Sigmoid colon (tissue), 7 donors: Measurements from ENCODE around the gene S100A14. TPM values are rescaled to one million over a fixed set of nuclear protein-coding genes. Genes with fewer than 3 reads are reported as not detected.

Source experiments
- DNase-seq: peaks from one replicate; pipeline ENCODE4 v3.0.0-alpha.2; 2019
- H3K27ac ChIP-seq, 4 donors: fragments of 200-600 bp; sonication (generic); one replicate each; pipeline ENCODE4 v1.5.1; 2016 to 2019; ENCODE audit warnings: mild to moderate bottlenecking in 1 of 4
- H3K27me3 ChIP-seq, 3 donors: fragments of 200-600 bp; sonication (generic); one replicate each; pipeline ENCODE4 v1.5.1; 2019; ENCODE audit warnings: mild to moderate bottlenecking in 1 of 3
- H3K36me3 ChIP-seq, 4 donors: fragments of 200-600 bp; sonication (generic); one replicate each; pipeline ENCODE4 v1.5.1; 2016 to 2019
- H3K4me1 ChIP-seq, 4 donors: fragments of 200-600 bp; sonication (generic); one replicate each; pipeline ENCODE4 v1.5.1; 2017 to 2019
- H3K4me3 ChIP-seq, 4 donors: fragments of 200-600 bp; sonication (generic); one replicate each; pipeline ENCODE4 v1.5.1; 2017 to 2019; ENCODE audit warnings: mild to moderate bottlenecking in 2 of 4, moderate library complexity in 1 of 4
- H3K9me3 ChIP-seq, 4 donors: fragments of 200-600 bp in 3 of 4; sonication (generic) in 3 of 4; one replicate each; pipeline versions ENCODE4 v1.5.1 to v1.6.1; 2013 to 2019
- CTCF ChIP-seq, 4 experiments: fragments of 450-650 bp in 3 of 4; fragments of 200-600 bp in 1 of 4; IDR thresholded peaks; one replicate each; pipeline ENCODE4 v1.5.1; 2016 to 2019; ENCODE audit warnings: antibody characterized with exemption in 4 of 4, mild to moderate bottlenecking in 3 of 4, moderate library complexity in 2 of 4
- EP300 ChIP-seq, 4 donors: sonication (generic); formaldehyde crosslinking; IDR thresholded peaks; one replicate each; pipeline ENCODE4 v1.6.1; 2017; ENCODE audit warnings: antibody characterized with exemption in 4 of 4
- POLR2A ChIP-seq, 2 donors: fragments of 450-650 bp; IDR thresholded peaks; one replicate each; pipeline ENCODE4 v1.6.1; 2016; ENCODE audit warnings: antibody characterized with exemption in 2 of 2, mild to moderate bottlenecking in 2 of 2, moderate library complexity in 2 of 2
- POLR2AphosphoS5 ChIP-seq, 4 donors: sonication (generic); formaldehyde crosslinking; IDR thresholded peaks; one replicate each; pipeline ENCODE4 v1.6.1; 2017; ENCODE audit warnings: antibody characterized with exemption in 4 of 4
- WGBS, 2 donors: extraction: QIAGEN DNeasy Blood & Tissue Kit; methylation state at CpG; one replicate each; pipeline ENCODE4 v1.1.7; 2013; 5-methylcytosine and 5-hydroxymethylcytosine counted together
- intact Hi-C: fragments of 100-400 bp; cut with DNase I; formaldehyde crosslinking; loops from one replicate; pipeline ENCODE4 v1.15.1; 2023
- polyA plus RNA-seq, 3 donors: library from polyadenylated mRNA; stranded (reverse); fragments of 200-250 nt; gene quantifications; one replicate each; pipeline ENCODE4 v1.2.3, GENCODE V29; 2013
- total RNA-seq, 4 donors: library from RNA; depleted of rRNA; stranded (reverse); fragments of >200 nt; gene quantifications; one replicate each; pipeline ENCODE4 v1.1.0, GENCODE V29; 2016
- donor health status: healthy with polysubstance abuse.
- donor health status: Bipolar disorder and iron deficiency.
- donor health status: healthy.

Gene S100A14
- total and polyA plus RNA-seq, 7 donors = 0.82 to 1,144 (median 789) TPM; not detected in 2

- TF ChIP-seq CTCF (IDR thresholded peaks at IDR 0.05) (no peak), POLR2A (IDR thresholded peaks at IDR 0.05) (peak; percentile 76 to 92), EP300 (IDR thresholded peaks at IDR 0.05) (no peak), POLR2AphosphoS5 (IDR thresholded peaks at IDR 0.05) (peak; percentile 67 to 90 (median 87))
- peak; percentile 93 for DNase-seq
- 12 to 48% methylated on average over 9 of the region's 9 CpGs for WGBS, 2 donors
- Histone ChIP-seq H3K27ac (peak within 1 kb of the TSS; percentile 82 to 90 (median 86)), H3K27me3 (no peaks in the 10 kb centered on the region), H3K4me1 (peaks cover 0 to 64% (median 51%) of the 10 kb centered on the region in 4 donors), H3K4me3 (peak within 1 kb of the TSS; percentile 66 to 72 (median 68)), H3K9me3 (no peaks in the 10 kb centered on the region), H3K36me3 (peaks cover 0 to 2% (median 0%) of the 10 kb centered on the region in 4 donors)
- intact Hi-C loops = loop anchor here (5.0 kb wide), 1 partner anchor 81 kb away; no protein-coding TSS in a partner anchor
Observed at GRCh38 chr1:153612755-153613331, 3.3 kb downstream of the S100A14 start, which contains the start of gene S100A16. Gene S100A16 (minus strand): TSS chr1:153613137. CDS start chr1:153608151, 4,986 bp downstream.

- DNase-seq = no peak
- TF ChIP-seq CTCF (IDR thresholded peaks at IDR 0.05) = no peak
- TF ChIP-seq EP300 (IDR thresholded peaks at IDR 0.05) = no peak
- TF ChIP-seq POLR2A (IDR thresholded peaks at IDR 0.05) = no peak
- no peak for TF ChIP-seq POLR2AphosphoS5 (IDR thresholded peaks at IDR 0.05)
- H3K27me3 ChIP-seq = no peaks in the 10 kb centered on the region
- 16 to 58% methylated on average over 11 of the region's 11 CpGs for WGBS, 2 donors
- H3K36me3 ChIP-seq = peaks cover 0 to 8% (median 3%) of the 10 kb centered on the region in 4 donors
- no peaks in the 10 kb centered on the region for H3K9me3 ChIP-seq
- H3K27ac ChIP-seq = peak overlapping the region; percentile 82 to 90 (median 86)
- intact Hi-C loops = loop anchor here (5.0 kb wide), 1 partner anchor 80 kb away; no protein-coding TSS in a partner anchor
- peak overlapping the region; percentile 66 to 72 (median 68) for H3K4me3 ChIP-seq
- H3K4me1 ChIP-seq = peaks cover 0 to 61% (median 49%) of the 10 kb centered on the region in 4 donors
Observed at GRCh38 chr1:153612111-153612754, 3.9 kb downstream of the S100A14 start.

- peak overlapping the region in 3 of 4 donors; percentile 82 to 90 (median 85) for H3K27ac ChIP-seq
- H3K36me3 ChIP-seq = peaks cover 0 to 17% (median 12%) of the 10 kb centered on the region in 4 donors
- H3K4me3 ChIP-seq = peak overlapping the region; percentile 66 to 72 (median 68)
- H3K9me3 ChIP-seq = no peaks in the 10 kb centered on the region
- no peaks in the 10 kb centered on the region for H3K27me3 ChIP-seq
- intact Hi-C loops = loop anchor here (5.0 kb wide), 1 partner anchor 79 kb away; no protein-coding TSS in a partner anchor
- H3K4me1 ChIP-seq = peaks cover 0 to 52% (median 46%) of the 10 kb centered on the region in 4 donors
- WGBS, 2 donors = 32 to 71% methylated on average over 1 of the region's 1 CpG
- TF ChIP-seq EP300 (IDR thresholded peaks at IDR 0.05) (no peak), CTCF (IDR thresholded peaks at IDR 0.05) (no peak), POLR2AphosphoS5 (IDR thresholded peaks at IDR 0.05) (no peak), POLR2A (IDR thresholded peaks at IDR 0.05) (no peak)
- no peak for DNase-seq
Observed at GRCh38 chr1:153611356-153611755, 4.8 kb downstream of the S100A14 start.

- DNase-seq = no peak
- Histone ChIP-seq H3K36me3 (peaks cover 0 to 22% (median 13%) of the 10 kb centered on the region in 4 donors), H3K27me3 (no peaks in the 10 kb centered on the region), H3K4me1 (peaks cover 0 to 49% (median 42%) of the 10 kb centered on the region in 4 donors), H3K27ac (peak overlapping the region; percentile 78 to 90 (median 84)), H3K9me3 (no peaks in the 10 kb centered on the region), H3K4me3 (peak overlapping the region in 1 of 4 donors; percentile 68)
- TF ChIP-seq POLR2A (IDR thresholded peaks at IDR 0.05) = no peak
- TF ChIP-seq POLR2AphosphoS5 (IDR thresholded peaks at IDR 0.05) = no peak
- no peak for TF ChIP-seq CTCF (IDR thresholded peaks at IDR 0.05)
- TF ChIP-seq EP300 (IDR thresholded peaks at IDR 0.05) = no peak
- WGBS, 2 donors = 60 to 86% methylated on average over 7 of the region's 7 CpGs
- intact Hi-C loops = loop anchor here (5.0 kb wide), 1 partner anchor 79 kb away; no protein-coding TSS in a partner anchor
Observed at GRCh38 chr1:153610811-153611301, 5.3 kb downstream of the S100A14 start.
